Epidermal melanocyte (primary cell): Measurements from ENCODE around the gene CKLF.

Experiments
- DNase-seq: peaks from one replicate; pipeline ENCODE4 v3.0.0; 2011; ENCODE audit warnings: low spot score; ENCODE audit not compliant: insufficient read length

Gene CKLF

GRCh38 chr16:66517586-66518263 lies 34.7 kb upstream of the CKLF start:
- DNase-seq: no peak

- DNase-seq: no peak
Measured at GRCh38 chr16:66519482-66520373, 32.6 kb upstream of the CKLF start.

- no peak for DNase-seq
Measured at GRCh38 chr16:66520406-66521170, 31.8 kb upstream of the CKLF start.

DNA sequence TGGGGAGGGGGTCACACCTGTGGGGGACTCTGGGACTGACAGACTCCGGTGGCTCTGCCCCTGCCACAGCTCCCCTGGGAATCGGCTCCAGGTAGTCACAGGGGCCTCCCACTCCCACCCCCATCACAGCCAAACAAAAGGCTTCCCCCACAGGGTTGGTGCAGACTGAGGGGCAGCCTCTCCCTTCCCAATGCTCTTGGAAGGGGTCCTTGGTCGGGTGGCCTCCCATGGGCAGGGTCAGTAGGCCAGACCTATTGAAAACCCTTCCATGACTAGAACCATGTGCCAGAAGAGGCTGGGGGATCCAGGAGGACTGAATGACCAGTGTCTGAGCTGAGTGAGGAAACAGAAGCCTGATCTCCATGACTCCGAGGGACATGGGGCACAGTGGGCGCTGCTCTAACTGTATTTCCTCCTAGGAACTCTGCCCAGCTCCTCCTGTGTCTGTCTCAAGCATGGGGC lies 31.1 kb upstream of the CKLF start:
- DNase-seq: no peak

GRCh38 chr16:66521951-66522771 lies 30.2 kb upstream of the CKLF start:
- DNase-seq: no peak

- DNase-seq: no peak
Measured at GRCh38 chr16:66522816-66523590, 29.4 kb upstream of the CKLF start.

DNA sequence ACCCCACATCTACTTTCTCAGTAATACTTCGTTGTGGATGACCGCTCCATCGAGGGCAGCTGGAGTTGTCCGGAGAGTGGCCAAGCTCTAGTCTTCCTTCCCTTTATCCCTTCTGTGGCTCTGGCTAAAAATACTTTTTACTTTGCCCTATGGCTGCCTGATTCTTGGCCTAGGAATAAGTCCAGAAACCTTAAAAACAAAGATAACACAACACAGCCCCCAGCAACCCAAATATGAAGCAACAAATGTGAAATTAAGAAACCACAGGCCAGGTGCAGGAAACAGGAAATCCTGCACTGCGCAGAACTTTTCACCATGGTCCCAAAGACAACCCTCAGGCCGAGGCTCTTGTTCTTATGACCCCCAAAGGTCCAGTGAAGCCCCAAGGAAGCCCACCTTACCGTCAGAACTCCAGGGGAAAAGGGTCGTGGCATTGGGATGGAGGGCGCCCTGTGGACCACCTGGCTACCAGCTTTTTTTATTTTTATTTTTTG lies 28.5 kb upstream of the CKLF start:
- DNase-seq: no peak

DNA sequence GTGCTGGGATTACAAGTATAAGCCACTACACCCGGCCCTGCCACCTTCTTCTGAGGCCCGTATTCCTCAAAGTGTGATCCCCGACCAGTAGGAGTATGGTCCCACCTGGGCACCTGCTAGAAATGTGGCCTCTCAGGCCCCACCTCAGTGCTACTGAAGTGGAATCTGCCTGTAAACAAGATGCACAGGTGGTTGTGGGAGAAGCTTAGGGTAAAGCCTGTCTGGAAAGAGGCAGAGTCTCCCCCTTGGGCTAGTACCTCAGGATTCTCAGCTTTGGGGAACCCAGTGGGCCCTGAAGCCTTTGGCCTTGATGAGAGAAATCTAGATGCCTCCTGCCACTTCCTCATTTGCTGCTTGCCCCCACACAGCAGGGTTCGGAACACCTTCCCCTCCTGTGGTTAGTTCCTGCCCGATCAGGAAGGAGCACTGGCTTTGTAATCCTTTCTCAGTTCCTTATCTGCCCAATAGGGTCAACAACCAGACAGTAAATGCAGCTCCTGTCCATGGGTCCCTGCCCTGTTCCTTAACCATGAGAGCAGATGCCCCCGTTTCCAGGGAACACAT lies 27.7 kb upstream of the CKLF start:
- DNase-seq: no peak

DNA sequence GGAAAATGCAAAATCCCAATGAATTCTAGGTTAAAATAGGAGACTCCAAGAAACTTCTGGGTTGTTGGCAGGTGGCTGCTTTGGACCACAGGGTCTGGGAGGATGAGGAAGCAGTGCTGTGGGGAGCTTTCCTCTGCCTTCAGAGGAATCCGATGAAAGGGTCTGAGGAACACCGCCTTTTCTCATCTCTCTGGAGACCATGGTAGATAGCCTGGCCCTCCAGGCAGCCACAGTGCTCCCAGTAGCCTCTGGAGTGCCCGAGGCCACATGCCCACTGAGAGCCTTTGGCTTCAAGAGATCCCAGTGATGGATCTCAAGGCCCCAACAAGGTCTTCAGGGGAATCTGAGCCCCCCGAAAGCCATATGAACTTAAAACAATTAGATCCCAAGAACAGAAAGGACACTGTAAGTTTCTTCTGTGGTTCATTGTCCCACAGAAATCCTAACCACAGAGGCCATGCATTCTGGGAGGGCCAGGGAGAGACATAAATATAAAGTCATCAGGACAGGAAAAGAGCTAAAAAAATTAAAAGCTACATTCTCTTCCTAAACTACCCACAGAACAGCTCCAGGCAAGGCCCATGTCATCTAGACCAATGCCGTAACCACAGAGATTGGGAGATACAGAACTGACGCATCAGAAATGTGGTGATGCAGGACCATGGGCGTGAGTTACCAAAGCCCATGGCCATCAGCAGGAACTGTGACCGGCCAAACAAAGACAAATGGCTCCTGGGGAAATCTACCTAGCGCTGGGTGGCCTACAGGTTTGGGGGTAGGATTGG lies 26.8 kb upstream of the CKLF start:
- no peak for DNase-seq

- DNase-seq: no peak
Measured at GRCh38 chr16:66528294-66528693, 24.1 kb upstream of the CKLF start.

DNA sequence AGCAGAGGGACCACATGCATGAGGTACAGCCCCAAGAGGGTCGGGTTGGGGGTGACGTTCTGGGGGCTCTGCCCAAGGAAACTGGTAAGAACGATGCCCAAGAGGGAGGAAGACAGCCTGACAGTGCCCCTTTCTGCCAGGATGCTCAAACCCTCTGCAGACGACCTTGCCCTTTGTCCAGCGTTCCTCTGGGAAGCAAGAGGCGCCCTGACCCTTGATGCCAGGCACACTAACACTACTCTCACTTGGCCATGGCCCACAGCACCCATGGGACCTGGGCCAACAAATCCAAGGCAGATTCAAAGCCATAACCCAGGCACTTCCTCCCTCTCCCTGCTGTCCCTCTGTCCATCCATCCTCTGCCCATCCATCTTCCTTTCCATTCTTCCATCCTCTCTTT lies 22.9 kb upstream of the CKLF start:
- no peak for DNase-seq

DNA sequence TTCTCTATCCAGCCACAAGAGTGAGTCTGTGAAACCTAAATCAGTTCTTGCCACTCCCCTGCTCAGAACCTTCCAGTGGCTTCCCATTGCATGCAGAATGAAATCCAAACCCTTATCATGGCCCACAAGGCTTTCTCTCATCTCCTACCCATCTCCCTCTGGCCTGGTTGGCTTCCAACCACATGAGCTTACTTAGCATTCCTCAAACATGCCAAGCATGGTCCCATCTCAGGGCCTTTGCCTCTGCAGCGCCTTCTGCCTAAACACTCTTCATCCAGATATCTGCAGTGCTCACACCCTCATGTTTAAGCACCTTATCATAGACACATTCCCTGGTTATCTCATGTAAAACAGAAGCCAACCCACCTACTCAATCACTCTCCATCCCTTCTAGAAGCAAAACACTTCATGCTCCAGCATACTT lies 18.0 kb upstream of the CKLF start:
- no peak for DNase-seq

DNA sequence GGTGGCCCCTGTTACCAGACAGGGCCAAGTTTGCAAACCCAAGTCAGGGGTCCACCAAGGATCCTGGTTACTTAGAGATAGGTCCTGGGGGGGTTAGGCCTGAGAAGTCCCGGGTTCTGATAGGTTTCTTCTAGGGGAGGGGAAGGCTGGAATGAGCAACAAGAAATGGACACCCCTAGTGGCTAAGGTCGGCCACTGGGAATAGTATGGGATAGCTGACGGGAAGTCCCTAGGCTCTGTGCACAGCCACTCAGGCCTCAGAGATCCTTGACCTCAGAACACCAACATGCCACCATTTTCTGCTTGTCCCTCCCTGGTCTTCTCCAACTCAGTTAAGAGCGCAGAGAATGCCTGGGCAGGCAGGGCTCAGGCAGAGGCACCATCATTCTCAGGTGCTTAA lies 15.9 kb upstream of the CKLF start:
- no peak for DNase-seq

DNA sequence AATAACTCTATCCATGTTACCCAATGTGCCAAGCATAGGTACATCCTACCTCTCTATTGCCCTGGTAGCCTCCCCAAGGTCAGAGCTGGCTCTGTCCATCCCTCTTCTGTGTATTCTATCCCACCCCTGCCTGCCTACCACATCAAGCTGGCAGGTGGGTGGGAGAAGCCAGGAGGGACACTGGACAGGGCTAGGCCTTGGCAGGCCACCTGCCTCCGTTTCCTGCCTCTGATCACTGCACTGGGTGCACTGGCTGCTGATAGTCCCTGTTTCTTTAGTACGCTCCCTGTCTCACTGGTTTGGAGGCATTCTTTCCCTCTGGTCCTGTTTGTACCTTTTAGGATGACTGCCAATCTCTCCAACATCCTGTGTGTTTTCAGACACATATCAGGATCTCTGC lies 15.1 kb upstream of the CKLF start:
- DNase-seq: no peak

GRCh38 chr16:66538910-66539309 lies 13.5 kb upstream of the CKLF start:
- no peak for DNase-seq

- DNase-seq: no peak
Measured at GRCh38 chr16:66539623-66540469, 12.5 kb upstream of the CKLF start.

GRCh38 chr16:66541388-66542355 lies 10.7 kb upstream of the CKLF start:
- no peak for DNase-seq
